Peyer's patch (tissue), 4 donors: ENCODE measurements around the gene EEFSEC.

ENCODE experiments used
- POLR2A ChIP-seq, 2 donors: fragments of 450-650 bp; IDR thresholded peaks; one replicate each; pipeline ENCODE4 v1.5.1; 2017; ENCODE audit warnings: antibody characterized with exemption in 2 of 2, mild to moderate bottlenecking in 2 of 2, moderate library complexity in 2 of 2
- TF ChIP-seq, protein P1 (sequence below), 6 experiments: fragments of 450-650 bp in 4 of 6; fragments of 200-600 bp in 2 of 6; sonication (generic) in 1 of 6; IDR thresholded peaks; one replicate each; pipeline ENCODE4 v1.5.1; 2017 to 2019; ENCODE audit warnings: antibody characterized with exemption in 6 of 6, mild to moderate bottlenecking in 3 of 6, moderate library complexity in 1 of 6

DNA sequence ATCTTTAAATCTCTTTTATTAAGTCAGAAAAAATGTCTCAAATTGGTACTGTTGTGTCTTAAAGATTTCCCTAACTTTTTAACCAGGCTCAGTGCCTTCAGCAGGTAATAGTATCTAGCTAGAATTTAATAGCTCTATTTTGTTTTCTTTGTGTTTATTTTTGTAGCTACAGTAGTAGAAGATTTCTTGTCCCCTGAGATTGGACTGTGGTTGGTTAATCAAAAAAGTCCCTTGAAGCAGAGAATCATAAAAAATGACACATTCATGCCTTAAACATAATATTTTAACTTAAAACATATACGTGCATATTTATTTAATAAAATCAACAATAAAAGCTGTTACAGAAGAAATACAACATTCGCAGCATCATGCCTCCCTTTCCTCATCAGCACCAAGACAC is 102.8 kb downstream of the EEFSEC start:
- TF ChIP-seq, protein P1, sequence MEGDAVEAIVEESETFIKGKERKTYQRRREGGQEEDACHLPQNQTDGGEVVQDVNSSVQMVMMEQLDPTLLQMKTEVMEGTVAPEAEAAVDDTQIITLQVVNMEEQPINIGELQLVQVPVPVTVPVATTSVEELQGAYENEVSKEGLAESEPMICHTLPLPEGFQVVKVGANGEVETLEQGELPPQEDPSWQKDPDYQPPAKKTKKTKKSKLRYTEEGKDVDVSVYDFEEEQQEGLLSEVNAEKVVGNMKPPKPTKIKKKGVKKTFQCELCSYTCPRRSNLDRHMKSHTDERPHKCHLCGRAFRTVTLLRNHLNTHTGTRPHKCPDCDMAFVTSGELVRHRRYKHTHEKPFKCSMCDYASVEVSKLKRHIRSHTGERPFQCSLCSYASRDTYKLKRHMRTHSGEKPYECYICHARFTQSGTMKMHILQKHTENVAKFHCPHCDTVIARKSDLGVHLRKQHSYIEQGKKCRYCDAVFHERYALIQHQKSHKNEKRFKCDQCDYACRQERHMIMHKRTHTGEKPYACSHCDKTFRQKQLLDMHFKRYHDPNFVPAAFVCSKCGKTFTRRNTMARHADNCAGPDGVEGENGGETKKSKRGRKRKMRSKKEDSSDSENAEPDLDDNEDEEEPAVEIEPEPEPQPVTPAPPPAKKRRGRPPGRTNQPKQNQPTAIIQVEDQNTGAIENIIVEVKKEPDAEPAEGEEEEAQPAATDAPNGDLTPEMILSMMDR (IDR thresholded peaks at IDR 0.05) = no peak
- TF ChIP-seq POLR2A (IDR thresholded peaks at IDR 0.05) = no peak
